SK-N-SH (cell line): Measurements from ENCODE around the gene GNG14.

ENCODE experiments used
- NFIC ChIP-seq: IDR thresholded peaks from 2 replicates; pipeline ENCODE4 v1.4.0; 2012; ENCODE audit warnings: borderline replicate concordance
- NRF1 ChIP-seq: IDR thresholded peaks from 2 replicates; pipeline ENCODE4 v1.6.1; 2012; ENCODE audit warnings: low read depth, mild to moderate bottlenecking, low read length
- POLR2AphosphoS5 ChIP-seq: IDR thresholded peaks from 2 replicates; pipeline ENCODE4 v1.6.1; 2012; ENCODE audit warnings: low read depth, low read length
- TAF1 ChIP-seq: IDR thresholded peaks from 2 replicates; pipeline ENCODE4 v1.6.1; 2012; ENCODE audit warnings: low read depth, mild to moderate bottlenecking, low read length, moderate library complexity, borderline replicate concordance
- TEAD4 ChIP-seq: IDR thresholded peaks from 2 replicates; pipeline ENCODE4 v1.4.0; 2012; ENCODE audit warnings: mild to moderate bottlenecking, borderline replicate concordance; ENCODE audit not compliant: insufficient read depth
- TF ChIP-seq, protein P1 (sequence below): fragments of 200-600 bp; sonication (generic); IDR thresholded peaks from 2 replicates; pipeline ENCODE4 v1.6.1; 2017; ENCODE audit warnings: antibody characterized with exemption, mild to moderate bottlenecking, moderate library complexity

DNA sequence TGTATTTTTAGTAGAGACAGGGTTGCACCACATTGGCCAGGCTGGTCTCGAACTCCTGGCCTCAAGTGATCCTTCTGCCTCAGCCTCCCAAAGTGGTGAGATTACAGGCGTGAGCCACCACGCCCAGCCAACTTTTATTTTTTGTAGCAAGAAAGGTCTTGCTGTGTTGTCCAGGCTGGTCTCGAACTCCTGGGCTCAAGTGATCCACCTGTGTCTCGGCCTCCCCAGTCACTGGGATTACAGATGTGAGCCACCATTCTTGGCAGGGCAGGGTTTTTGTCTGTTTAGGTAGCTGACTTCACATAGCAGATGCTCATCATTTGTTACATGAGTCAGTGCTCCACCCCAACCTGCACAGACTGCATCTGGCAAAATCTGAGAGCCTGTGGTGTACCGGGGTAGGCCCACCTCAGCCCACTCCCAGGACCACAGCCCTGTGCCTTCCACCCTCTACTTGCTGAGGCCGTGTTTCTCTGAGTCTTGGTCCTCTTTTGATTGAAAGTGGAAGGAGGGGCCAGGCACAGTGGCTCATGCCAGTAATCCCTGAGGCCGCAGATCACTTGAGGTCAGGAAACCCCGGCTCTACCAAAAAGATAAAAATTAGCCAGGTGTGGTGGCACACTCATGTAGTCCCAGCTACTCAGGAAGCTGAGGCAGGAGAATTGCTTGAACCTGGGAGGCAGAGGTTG is 40.1 kb downstream of the GNG14 start:
- TF ChIP-seq, protein P1, sequence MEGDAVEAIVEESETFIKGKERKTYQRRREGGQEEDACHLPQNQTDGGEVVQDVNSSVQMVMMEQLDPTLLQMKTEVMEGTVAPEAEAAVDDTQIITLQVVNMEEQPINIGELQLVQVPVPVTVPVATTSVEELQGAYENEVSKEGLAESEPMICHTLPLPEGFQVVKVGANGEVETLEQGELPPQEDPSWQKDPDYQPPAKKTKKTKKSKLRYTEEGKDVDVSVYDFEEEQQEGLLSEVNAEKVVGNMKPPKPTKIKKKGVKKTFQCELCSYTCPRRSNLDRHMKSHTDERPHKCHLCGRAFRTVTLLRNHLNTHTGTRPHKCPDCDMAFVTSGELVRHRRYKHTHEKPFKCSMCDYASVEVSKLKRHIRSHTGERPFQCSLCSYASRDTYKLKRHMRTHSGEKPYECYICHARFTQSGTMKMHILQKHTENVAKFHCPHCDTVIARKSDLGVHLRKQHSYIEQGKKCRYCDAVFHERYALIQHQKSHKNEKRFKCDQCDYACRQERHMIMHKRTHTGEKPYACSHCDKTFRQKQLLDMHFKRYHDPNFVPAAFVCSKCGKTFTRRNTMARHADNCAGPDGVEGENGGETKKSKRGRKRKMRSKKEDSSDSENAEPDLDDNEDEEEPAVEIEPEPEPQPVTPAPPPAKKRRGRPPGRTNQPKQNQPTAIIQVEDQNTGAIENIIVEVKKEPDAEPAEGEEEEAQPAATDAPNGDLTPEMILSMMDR: no peak
- TF ChIP-seq POLR2AphosphoS5: no peak
- TF ChIP-seq TAF1: no peak
- no peak for TF ChIP-seq NFIC
- TF ChIP-seq TEAD4: no peak
- no peak for TF ChIP-seq NRF1
